DLD1 (cell line): ENCODE results near the gene SFI1.
"Not testable (repeated sequence)": the region's sequence is repeated elsewhere in the genome, so short reads cannot be mapped to it uniquely, and the experiment has no call there.

Experiments used
- in situ Hi-C: cut with HindIII; loops from 2 replicates; pipeline ENCODE4 v1.10.0; 2017; ENCODE audit warnings: low sequenced_read_pairs

Gene SFI1

GRCh38 chr22:31585161-31585859 lies 89.0 kb downstream of the SFI1 start:
- in situ Hi-C loops: no loop called here

DNA sequence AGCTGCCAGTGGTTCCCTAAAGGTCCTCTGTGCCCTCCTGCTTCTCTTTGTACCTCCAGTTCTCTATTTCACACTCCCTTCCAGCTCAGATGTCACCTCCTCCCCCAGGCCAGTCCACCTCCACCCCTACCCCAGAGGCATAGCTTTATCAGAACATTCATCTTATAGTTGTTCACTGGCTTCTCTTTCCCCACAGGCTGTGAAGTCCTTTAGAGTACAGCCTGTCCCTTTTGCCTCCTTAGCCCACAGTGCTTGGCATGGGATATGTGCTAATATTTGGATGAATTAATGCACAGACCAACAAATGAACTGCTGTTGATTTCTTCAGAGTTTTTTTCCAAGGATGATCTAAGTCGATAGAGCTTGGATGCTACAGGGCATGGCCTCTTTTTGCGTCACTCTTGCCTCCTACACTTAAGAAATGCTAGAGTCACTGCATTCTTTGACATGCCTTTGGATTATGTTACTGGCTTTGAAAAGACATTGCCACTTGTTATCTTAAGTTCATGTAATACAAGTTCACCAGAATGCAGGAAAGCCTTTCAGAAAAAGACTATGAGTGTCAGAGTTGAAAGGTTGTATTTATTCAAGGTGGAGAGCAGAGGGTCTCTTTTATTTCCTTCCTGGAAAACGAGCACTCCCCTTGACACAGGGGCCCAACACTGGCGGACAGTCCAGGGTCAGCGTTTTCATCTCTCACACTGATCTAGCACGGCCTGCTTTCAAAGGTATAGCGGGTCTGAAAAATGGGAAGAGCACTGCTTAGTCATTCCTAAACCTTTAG lies 90.0 kb downstream of the SFI1 start:
- in situ Hi-C loops: no loop called here

GRCh38 chr22:31588970-31589675 lies 92.8 kb downstream of the SFI1 start:
- in situ Hi-C loops: no loop called here

DNA sequence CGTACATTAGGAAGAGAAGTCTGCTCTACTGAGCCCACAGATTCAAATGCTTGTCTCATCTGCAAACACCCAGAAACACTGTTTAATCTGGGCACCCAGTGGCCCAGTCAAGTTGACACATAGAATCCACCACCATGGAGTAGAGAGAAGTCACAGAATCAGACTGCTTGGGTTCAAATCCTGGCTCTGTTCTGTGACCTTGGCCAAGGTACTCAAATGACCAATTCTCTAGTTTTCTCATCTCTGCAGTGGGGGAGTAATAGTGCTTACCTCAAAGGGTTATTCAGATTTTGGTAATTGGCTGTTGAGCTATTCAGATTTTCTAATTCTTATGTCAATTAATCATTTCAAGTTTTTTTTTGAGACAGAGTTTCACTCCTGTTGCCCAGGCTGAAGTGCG lies 93.8 kb downstream of the SFI1 start:
- in situ Hi-C loops: not testable (repeated sequence)

DNA sequence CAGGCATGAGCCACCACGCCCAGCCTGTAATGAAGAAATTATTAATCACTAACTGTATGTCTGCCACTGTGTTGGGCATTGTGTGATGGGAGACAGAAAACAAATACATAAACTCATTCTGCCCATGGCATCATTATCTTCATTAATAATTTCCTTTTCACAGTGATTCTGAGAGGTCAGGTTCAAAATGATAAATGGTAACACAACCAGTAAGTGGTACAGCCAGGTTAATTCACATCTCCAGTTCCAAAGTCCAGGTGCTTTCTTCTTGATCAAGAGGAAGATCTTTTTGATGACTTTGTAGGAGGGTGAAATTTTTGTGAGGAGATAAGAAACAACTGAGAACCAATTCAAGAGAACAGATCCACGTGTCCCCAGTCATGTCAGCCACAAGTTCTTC lies 98.9 kb downstream of the SFI1 start:
- in situ Hi-C loops: no loop called here

GRCh38 chr22:31602259-31602952 lies 106.1 kb downstream of the SFI1 start:
- in situ Hi-C loops: no loop called here

DNA sequence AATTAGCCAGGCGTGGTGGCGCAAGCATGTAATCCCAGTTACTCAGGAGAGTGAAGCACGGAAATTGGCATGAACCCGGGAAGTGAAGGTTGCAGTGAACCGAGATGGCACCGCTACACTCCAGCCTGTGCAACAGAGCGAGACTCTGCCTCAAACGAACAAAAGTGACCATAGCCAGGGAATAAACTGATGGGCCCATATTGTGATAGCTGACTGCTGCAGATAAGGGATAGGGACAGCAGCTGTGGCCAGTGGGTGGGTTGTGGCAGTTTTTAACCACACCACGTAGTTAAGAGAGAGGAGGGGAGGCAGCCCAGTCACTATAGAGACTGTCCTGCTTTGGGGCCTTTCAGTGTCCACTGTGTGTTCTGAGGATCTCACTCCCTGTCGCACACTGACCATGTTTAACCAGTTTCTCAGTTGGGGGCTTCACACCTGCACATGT lies 106.8 kb downstream of the SFI1 start:
- in situ Hi-C loops: no loop called here

GRCh38 chr22:31603574-31603973 lies 107.2 kb downstream of the SFI1 start:
- in situ Hi-C loops: no loop called here

DNA sequence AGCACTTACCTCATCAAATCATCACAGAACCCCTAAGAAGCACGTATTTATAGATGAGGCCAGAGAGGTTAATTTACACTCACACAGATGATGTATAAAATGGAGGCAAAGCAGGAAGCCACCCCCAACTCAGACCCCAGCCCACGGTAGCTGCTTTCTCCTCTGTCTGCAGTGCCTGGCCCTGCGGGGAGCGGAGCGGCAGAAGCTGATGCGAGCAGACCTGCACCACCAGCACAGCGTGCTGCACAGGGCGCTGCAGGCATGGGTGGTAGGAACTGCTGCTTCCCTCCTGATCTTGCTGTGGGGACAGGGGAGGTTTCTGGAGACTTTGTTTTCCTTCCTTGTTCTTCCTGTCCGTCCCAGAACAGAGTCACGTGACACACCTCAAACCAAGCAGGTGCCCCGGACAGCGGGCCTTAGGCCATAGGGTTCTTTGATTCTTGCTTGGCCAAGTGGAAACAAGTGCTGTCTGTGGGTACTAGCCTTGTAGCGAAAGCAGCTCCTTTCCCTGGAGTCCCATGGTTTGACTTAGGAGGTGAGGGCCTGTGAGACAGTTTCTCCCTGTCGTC lies 107.9 kb downstream of the SFI1 start:
- in situ Hi-C loops: no loop called here

DNA sequence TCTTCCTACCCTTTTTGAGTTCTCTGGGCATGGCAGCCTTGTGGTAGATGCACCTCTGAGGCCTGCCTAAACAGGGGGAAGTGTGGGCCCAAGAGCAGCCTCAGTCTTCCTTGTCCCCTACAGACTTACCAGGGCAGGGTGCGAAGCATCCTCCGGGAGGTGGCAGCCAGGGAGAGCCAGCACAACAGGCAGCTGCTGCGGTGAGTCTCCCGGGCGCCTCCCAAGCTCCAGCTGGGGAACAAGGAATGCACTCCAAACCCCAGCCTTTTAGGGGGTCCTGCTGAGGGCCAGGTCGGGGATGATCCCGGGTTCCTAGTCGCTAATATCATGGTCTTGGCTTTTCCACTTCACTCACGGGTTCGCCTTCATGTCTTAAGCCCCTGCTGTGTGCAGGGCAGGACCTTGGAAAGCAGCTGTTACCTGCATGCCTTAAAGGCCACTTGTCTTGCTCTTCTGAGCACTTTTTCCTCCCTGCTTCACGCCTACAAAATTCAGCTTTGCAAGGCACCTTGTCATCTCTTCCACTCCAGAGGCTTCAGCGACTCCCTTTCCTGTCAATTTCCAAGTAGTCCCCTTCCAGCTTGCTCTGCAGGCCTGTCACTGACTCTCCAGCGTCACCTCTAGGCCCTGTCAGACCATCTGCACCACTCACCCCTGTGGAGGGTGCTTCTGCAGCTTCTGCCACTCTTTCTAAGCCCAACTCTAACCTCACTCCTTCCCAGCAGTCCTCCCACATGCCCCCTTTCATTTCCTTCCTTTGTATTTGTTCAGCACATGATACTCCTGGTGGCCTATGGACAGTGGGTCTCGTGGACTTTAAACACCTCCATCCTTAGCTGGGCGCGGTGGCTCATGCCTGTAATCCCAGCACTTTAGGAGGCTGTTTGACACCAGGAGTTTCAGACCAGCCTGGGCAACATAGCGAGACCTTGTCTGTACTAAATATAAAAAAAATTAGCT lies 108.7 kb downstream of the SFI1 start:
- in situ Hi-C loops: no loop called here

- in situ Hi-C loops: no loop called here
Measured at GRCh38 chr22:31605851-31606585, 109.7 kb downstream of the SFI1 start.

GRCh38 chr22:31607696-31608095 lies 111.4 kb downstream of the SFI1 start:
- in situ Hi-C loops: no loop called here

DNA sequence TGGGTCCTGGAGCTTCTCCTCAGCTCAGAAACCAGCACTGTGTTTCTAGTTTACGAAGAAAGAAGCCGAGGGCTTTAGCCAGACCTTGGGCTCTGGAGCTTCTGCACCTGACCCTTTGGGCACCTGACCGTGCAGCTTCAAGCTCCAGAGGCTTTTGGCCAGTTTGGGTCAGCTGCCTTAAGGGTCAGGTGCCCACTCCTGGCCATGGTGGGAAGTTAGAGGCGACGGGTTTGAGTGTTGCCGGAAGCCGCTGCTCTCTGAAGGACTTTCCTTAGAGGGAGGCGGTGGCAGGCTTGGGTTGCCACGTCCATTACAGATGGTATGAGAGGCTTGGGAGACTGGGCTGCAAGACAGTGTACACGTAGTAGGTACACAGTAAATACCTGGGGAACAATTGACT lies 113.4 kb downstream of the SFI1 start:
- in situ Hi-C loops: no loop called here

- in situ Hi-C loops: no loop called here
Measured at GRCh38 chr22:31610611-31611010, 114.3 kb downstream of the SFI1 start.

- in situ Hi-C loops: no loop called here
Measured at GRCh38 chr22:31611061-31611760, 114.9 kb downstream of the SFI1 start.

GRCh38 chr22:31612891-31613285 lies 116.6 kb downstream of the SFI1 start:
- in situ Hi-C loops: no loop called here

DNA sequence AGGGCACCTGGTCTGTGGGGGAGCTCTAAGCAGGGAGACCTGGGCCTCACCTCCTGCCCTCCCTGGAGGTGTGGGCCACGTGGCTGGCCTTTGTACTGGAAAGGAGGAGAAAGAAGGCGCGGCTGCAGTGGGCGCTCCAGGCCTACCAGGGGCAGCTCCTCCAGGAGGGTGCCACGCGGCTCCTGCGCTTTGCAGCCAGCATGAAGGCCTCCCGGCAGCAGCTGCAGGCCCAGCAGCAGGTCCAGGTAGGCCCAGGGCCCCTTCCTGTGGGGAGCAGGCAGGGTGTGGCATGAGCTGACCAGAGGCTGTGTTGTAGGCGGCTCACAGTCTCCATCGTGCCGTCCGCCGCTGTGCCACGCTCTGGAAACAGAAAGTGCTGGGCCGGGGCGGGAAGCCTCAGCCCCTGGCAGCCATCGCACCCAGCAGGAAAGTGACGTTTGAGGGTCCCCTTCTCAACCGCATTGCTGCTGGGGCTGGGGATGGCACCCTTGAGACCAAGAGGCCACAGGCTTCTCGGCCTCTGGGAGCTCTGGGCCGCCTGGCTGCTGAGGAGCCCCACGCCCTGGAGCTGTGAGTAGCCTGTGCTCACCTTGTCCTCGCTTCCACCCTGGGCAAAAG lies 117.1 kb downstream of the SFI1 start:
- in situ Hi-C loops: no loop called here

DNA sequence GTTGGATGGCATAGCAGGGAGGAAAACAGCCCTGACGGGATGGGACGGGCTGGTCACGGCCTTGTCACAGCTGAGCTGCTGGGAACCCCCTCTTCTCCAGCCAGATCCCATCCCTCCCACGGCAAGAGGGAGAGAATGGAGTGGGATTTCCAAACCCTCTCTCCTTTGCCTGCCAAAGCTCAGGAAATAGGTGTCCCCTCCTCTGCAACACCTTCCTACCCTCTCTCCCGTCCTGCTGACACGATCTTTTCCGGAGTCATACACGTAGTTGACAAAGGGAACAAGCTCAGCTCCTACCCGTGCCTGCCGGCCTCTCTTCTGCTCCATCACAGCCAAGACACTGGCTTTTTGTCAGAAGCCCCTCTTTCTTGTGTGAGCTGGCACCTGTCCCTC lies 117.6 kb downstream of the SFI1 start:
- in situ Hi-C loops: no loop called here
